Tibial artery (tissue), 4 donors: ENCODE results near the gene GNG8.

Experiments
- DNase-seq, 2 donors: peaks; one replicate each; pipeline ENCODE4 v3.0.0-alpha.2; 2019
- H3K27ac ChIP-seq, 2 donors: fragments of 200-600 bp; sonication (generic) in 1 of 2; 1 replicate in 1 of 2; 2 replicates in 1 of 2; pipeline ENCODE4 v1.5.1; 2018 to 2019; ENCODE audit warnings: mild to moderate bottlenecking in 1 of 2
- H3K27me3 ChIP-seq, 2 donors: fragments of 200-600 bp; sonication (generic) in 1 of 2; one replicate each; pipeline versions ENCODE4 v1.5.1 to v1.6.0; 2016 to 2019
- H3K36me3 ChIP-seq, 3 donors: fragments of 200-600 bp; sonication (generic) in 2 of 3; one replicate each; pipeline ENCODE4 v1.5.1; 2016 to 2019; ENCODE audit warnings: mild to moderate bottlenecking in 2 of 3
- H3K4me1 ChIP-seq, 4 donors: fragments of 200-600 bp; sonication (generic) in 2 of 4; 1 replicate in 3 of 4; 2 replicates in 1 of 4; pipeline ENCODE4 v1.5.1; 2016 to 2019
- H3K4me3 ChIP-seq, 2 donors: fragments of 200-600 bp; sonication (generic) in 1 of 2; 1 replicate in 1 of 2; 2 replicates in 1 of 2; pipeline ENCODE4 v1.5.1; 2018 to 2019; ENCODE audit warnings: mild to moderate bottlenecking in 2 of 2
- H3K9me3 ChIP-seq, 3 donors: fragments of 200-600 bp; sonication (generic) in 1 of 3; one replicate each; pipeline ENCODE4 v1.5.1; 2016 to 2019
- CTCF ChIP-seq, 2 experiments: fragments of 200-600 bp in 1 of 2; fragments of 450-650 bp in 1 of 2; IDR thresholded peaks; one replicate each; pipeline ENCODE4 v1.5.1; 2017 to 2019; ENCODE audit warnings: antibody characterized with exemption in 2 of 2, mild to moderate bottlenecking in 1 of 2, moderate library complexity in 1 of 2
- intact Hi-C: fragments of 100-400 bp; cut with DNase I; formaldehyde crosslinking; loops from one replicate; pipeline ENCODE4 v1.15.0; 2023; ENCODE audit warnings: low total_unique reads

The GNG8 gene

GRCh38 chr19:46598372-46598917 is 37.6 kb downstream of the GNG8 start:
- no peak for DNase-seq
- Histone ChIP-seq H3K9me3 (peaks cover 0 to 2% (median 0%) of the 10 kb centered on the region in 3 donors), H3K27ac (no peak overlapping the region), H3K4me1 (peaks cover 0 to 23% (median 13%) of the 10 kb centered on the region in 4 donors), H3K27me3 (no peaks in the 10 kb centered on the region), H3K36me3 (no peaks in the 10 kb centered on the region), H3K4me3 (no peak overlapping the region)
- TF ChIP-seq CTCF (IDR thresholded peaks at IDR 0.05) = no peak
- intact Hi-C loops = no loop called here

GRCh38 chr19:46596008-46596407 is 40.0 kb downstream of the GNG8 start:
- Histone ChIP-seq H3K4me3 (no peak overlapping the region), H3K4me1 (peaks cover 0 to 6% (median 6%) of the 10 kb centered on the region in 4 donors), H3K27ac (no peak overlapping the region), H3K27me3 (no peaks in the 10 kb centered on the region), H3K9me3 (peaks cover 0 to 2% (median 0%) of the 10 kb centered on the region in 3 donors), H3K36me3 (no peaks in the 10 kb centered on the region)
- no peak for TF ChIP-seq CTCF (IDR thresholded peaks at IDR 0.05)
- DNase-seq = no peak
- intact Hi-C loops = no loop called here

DNA sequence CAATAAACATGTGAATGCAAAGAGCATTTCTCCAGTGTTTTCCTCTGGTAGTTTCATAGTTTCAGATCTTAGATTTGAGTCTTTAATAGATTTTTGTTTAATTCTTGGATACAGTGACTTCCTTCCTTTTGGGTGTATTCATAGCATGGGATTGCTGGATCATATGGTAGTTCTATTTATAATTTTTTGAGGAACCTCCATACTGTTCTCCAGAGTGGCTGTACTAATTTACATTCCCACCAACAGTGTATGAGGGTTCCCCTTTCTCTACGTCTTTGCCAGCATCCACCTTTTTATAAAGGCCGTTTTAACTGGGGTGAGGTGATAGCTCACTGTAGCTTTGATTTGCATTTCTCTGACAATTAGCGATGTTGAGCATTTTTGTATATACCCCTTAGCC is 44.1 kb downstream of the GNG8 start:
- no peak overlapping the region for H3K4me3 ChIP-seq
- H3K4me1 ChIP-seq = no peaks in the 10 kb centered on the region
- no peaks in the 10 kb centered on the region for H3K9me3 ChIP-seq
- no peak overlapping the region for H3K27ac ChIP-seq
- intact Hi-C loops = no loop called here
- DNase-seq = no peak
- H3K36me3 ChIP-seq = no peaks in the 10 kb centered on the region
- no peak for TF ChIP-seq CTCF (IDR thresholded peaks at IDR 0.05)
- no peaks in the 10 kb centered on the region for H3K27me3 ChIP-seq

- Histone ChIP-seq H3K9me3 (no peaks in the 10 kb centered on the region), H3K27ac (no peak overlapping the region), H3K36me3 (no peaks in the 10 kb centered on the region), H3K27me3 (no peaks in the 10 kb centered on the region), H3K4me3 (no peak overlapping the region), H3K4me1 (no peaks in the 10 kb centered on the region)
- TF ChIP-seq CTCF (IDR thresholded peaks at IDR 0.05) = no peak
- intact Hi-C loops = no loop called here
- DNase-seq = no peak
Measured at GRCh38 chr19:46591254-46591653, 44.7 kb downstream of the GNG8 start.

- Histone ChIP-seq H3K27me3 (no peaks in the 10 kb centered on the region), H3K27ac (no peak overlapping the region), H3K9me3 (no peaks in the 10 kb centered on the region), H3K4me1 (peaks cover 0 to 5% (median 0%) of the 10 kb centered on the region in 4 donors), H3K36me3 (no peaks in the 10 kb centered on the region), H3K4me3 (no peak overlapping the region)
- intact Hi-C loops = no loop called here
- no peak for DNase-seq
- TF ChIP-seq CTCF (IDR thresholded peaks at IDR 0.05) = no peak
Measured at GRCh38 chr19:46587861-46588260, 48.1 kb downstream of the GNG8 start.

- peaks cover 0 to 5% (median 0%) of the 10 kb centered on the region in 4 donors for H3K4me1 ChIP-seq
- no peaks in the 10 kb centered on the region for H3K36me3 ChIP-seq
- no peak for TF ChIP-seq CTCF (IDR thresholded peaks at IDR 0.05)
- no peak for DNase-seq
- H3K27me3 ChIP-seq = no peaks in the 10 kb centered on the region
- no peaks in the 10 kb centered on the region for H3K9me3 ChIP-seq
- intact Hi-C loops = no loop called here
- no peak overlapping the region for H3K4me3 ChIP-seq
- no peak overlapping the region for H3K27ac ChIP-seq
Measured at GRCh38 chr19:46586294-46586693, 49.7 kb downstream of the GNG8 start.
